Nephron (organoid): ENCODE data around the gene CAMK2D.

Experiments
- H3K27ac Mint-ChIP-seq, 3 experiments: 2 replicates each; pipeline ENCODE4 v1.8.0; 2020; ENCODE audit warnings: mixed read lengths in 3 of 3, mild to moderate bottlenecking in 2 of 3, moderate library complexity in 1 of 3
- H3K27me3 Mint-ChIP-seq: 2 replicates; pipeline ENCODE4 v1.8.0; 2021; ENCODE audit warnings: low read depth, mild to moderate bottlenecking, moderate library complexity, mixed read lengths
- H3K36me3 Mint-ChIP-seq: 2 replicates; pipeline ENCODE4 v1.8.0; 2020; ENCODE audit warnings: low read depth, mixed read lengths
- H3K4me1 Mint-ChIP-seq: 2 replicates; pipeline ENCODE4 v1.8.0; 2020; ENCODE audit warnings: mixed read lengths
- H3K4me3 Mint-ChIP-seq, 3 experiments: 2 replicates each; pipeline ENCODE4 v1.8.0; 2020; ENCODE audit warnings: mild to moderate bottlenecking in 3 of 3, mixed read lengths in 3 of 3, moderate library complexity in 2 of 3
- H3K9me3 Mint-ChIP-seq: 2 replicates; pipeline ENCODE4 v1.8.0; 2020; ENCODE audit warnings: mixed read lengths
- TF ChIP-seq, protein P1 (sequence below), 3 experiments: fragments of 200-600 bp; sonication (generic); IDR thresholded peaks; one replicate each; pipeline ENCODE4 v1.5.0; 2021; ENCODE audit warnings: antibody characterized with exemption in 3 of 3; ENCODE audit not compliant: unreplicated experiment in 3 of 3

Gene CAMK2D

GRCh38 chr4:113474017-113474416 is 287.5 kb downstream of the CAMK2D start:
- Mint-ChIP-seq H3K4me3 (no peak overlapping the region), H3K36me3 (peaks cover 49% of the 10 kb centered on the region), H3K4me1 (peaks cover 33% of the 10 kb centered on the region), H3K9me3 (peaks cover 7% of the 10 kb centered on the region), H3K27ac (no peak overlapping the region), H3K27me3 (no peaks in the 10 kb centered on the region)
- TF ChIP-seq, protein P1, sequence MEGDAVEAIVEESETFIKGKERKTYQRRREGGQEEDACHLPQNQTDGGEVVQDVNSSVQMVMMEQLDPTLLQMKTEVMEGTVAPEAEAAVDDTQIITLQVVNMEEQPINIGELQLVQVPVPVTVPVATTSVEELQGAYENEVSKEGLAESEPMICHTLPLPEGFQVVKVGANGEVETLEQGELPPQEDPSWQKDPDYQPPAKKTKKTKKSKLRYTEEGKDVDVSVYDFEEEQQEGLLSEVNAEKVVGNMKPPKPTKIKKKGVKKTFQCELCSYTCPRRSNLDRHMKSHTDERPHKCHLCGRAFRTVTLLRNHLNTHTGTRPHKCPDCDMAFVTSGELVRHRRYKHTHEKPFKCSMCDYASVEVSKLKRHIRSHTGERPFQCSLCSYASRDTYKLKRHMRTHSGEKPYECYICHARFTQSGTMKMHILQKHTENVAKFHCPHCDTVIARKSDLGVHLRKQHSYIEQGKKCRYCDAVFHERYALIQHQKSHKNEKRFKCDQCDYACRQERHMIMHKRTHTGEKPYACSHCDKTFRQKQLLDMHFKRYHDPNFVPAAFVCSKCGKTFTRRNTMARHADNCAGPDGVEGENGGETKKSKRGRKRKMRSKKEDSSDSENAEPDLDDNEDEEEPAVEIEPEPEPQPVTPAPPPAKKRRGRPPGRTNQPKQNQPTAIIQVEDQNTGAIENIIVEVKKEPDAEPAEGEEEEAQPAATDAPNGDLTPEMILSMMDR (IDR thresholded peaks at IDR 0.05; ENCODE audit: unreplicated experiment in 3 of 3) = no peak

- Mint-ChIP-seq H3K36me3 (peaks cover 39% of the 10 kb centered on the region), H3K9me3 (peaks cover 7% of the 10 kb centered on the region), H3K4me1 (peaks cover 38% of the 10 kb centered on the region), H3K27me3 (no peaks in the 10 kb centered on the region), H3K4me3 (no peak overlapping the region), H3K27ac (no peak overlapping the region)
- TF ChIP-seq, protein P1 (IDR thresholded peaks at IDR 0.05; ENCODE audit: unreplicated experiment in 3 of 3) = no peak
Observed at GRCh38 chr4:113472864-113473263, 288.7 kb downstream of the CAMK2D start.

DNA sequence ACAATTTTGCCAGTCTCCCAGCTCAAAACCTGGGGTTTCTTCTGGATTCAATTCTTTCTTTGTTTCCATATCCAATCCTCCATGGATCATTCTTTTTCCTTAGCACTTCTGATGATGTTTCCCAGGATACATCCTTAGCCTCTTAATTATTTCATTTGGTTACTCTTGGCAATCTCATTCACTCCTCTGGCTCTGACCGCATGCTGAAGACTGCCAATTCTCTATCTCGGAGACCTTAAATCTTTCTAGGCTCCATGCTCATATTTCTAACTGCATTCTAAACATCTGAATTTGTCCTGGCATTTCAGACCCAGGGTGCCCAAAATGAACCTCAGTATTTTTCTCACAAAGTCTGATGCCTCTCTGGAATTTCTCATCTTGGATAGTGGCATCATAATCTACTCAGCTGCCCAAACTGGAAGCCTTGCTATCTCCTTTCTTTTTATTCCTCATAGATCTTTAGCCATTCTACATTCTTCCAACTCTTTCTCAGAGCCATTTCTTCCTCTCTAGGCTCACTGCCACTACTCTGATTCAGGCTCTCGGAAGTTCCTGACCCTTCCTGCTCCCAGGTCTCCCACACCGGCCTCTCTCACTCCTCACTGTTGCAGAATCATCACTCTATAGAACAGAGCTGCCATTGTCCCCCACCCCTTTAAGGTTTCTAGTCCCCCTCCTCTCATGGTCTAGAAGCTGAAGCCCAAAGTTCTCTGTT is 290.2 kb downstream of the CAMK2D start:
- Mint-ChIP-seq H3K4me3 (no peak overlapping the region), H3K4me1 (peaks cover 43% of the 10 kb centered on the region), H3K27me3 (no peaks in the 10 kb centered on the region), H3K9me3 (peaks cover 1% of the 10 kb centered on the region), H3K36me3 (peaks cover 31% of the 10 kb centered on the region), H3K27ac (peak overlapping the region in 2 of 3 experiments; percentile 14 to 72)
- TF ChIP-seq, protein P1 (IDR thresholded peaks at IDR 0.05; ENCODE audit: unreplicated experiment in 3 of 3) = no peak

GRCh38 chr4:113469926-113470325 is 291.6 kb downstream of the CAMK2D start:
- Mint-ChIP-seq H3K36me3 (peaks cover 28% of the 10 kb centered on the region), H3K9me3 (no peaks in the 10 kb centered on the region), H3K4me3 (no peak overlapping the region), H3K4me1 (peaks cover 43% of the 10 kb centered on the region), H3K27me3 (no peaks in the 10 kb centered on the region), H3K27ac (peak overlapping the region in 2 of 3 experiments; percentile 14 to 21)
- TF ChIP-seq, protein P1 (IDR thresholded peaks at IDR 0.05; ENCODE audit: unreplicated experiment in 3 of 3) = no peak

DNA sequence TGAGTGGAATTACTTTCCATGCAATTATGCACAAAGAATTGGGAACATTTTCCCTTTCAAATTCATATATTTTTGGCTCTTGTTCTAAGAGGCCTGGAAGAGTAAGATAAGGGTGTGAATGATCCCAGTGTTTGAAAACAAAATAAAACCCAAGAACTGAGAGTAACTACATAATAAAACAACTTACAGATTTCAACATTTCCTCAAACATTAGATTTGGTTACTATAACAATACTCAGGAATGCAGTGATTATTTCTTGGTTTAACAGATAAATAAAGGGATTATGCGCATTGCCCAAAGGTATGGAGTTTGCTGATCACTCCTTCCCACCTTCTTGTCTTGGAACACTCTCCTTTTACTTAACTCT is 292.5 kb downstream of the CAMK2D start:
- Mint-ChIP-seq H3K4me3 (no peak overlapping the region), H3K27me3 (no peaks in the 10 kb centered on the region), H3K36me3 (peaks cover 37% of the 10 kb centered on the region), H3K27ac (peak overlapping the region in 1 of 3 experiments; percentile 14), H3K4me1 (peaks cover 43% of the 10 kb centered on the region), H3K9me3 (no peaks in the 10 kb centered on the region)
- TF ChIP-seq, protein P1 (IDR thresholded peaks at IDR 0.05; ENCODE audit: unreplicated experiment in 3 of 3) = no peak
